WI38 (cell line): ENCODE data around the gene MSI2.

ENCODE experiments used
- H3K4me3 ChIP-seq: 2 replicates; pipeline ENCODE4 v1.5.1; 2011; ENCODE audit warnings: low read depth, mild to moderate bottlenecking, control low read depth, low read length
- TF ChIP-seq, protein P1 (sequence below): IDR thresholded peaks from 2 replicates; pipeline ENCODE4 v1.5.1; 2012; ENCODE audit warnings: low read depth, mild to moderate bottlenecking, control low read depth, low read length

MSI2 gene

DNA sequence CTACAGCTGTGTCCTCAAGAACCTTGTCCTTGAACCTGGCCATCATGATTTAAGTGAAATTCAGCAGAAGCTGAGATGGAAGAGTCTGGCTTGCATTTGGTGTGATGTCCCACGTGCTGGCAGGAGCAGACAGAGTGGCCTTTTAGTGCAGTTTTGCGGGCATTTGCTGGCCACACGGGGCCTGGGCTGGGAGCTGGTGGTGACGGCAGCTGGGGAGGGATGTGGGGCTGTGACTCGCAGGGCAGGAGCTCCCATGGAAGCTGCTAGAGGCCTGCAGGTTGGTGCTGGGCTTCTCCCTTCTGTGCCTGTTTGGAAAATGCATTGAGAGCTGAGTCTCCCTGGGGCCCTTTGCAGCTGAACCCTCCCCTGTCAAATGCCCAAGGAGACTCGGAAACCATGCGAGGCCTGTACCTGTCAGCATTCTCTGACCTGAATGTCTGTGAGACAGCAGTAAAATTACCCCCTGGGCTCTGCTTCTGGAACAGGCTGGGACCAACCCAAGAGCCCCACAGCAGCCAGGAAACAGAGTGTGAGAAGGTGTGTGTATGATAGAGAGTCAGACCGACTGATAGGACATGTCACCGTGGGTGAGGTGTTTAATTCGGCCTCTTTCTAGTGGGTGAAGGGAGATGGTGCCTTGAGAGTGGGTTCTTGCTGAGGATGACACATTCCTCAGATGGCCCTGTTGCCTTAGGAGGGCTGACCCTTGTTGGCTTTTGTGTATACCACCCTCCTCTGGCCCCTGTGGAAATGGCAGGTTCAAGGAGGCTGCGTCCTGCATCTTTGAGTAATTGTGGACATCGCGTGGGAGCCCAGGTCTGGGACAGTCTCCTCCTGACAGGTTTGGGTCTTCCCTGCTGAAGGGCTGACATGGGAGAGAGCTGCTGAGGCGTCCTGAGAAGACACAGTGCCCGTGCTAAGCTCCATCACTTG lies 145.5 kb downstream of the MSI2 start:
- TF ChIP-seq, protein P1, sequence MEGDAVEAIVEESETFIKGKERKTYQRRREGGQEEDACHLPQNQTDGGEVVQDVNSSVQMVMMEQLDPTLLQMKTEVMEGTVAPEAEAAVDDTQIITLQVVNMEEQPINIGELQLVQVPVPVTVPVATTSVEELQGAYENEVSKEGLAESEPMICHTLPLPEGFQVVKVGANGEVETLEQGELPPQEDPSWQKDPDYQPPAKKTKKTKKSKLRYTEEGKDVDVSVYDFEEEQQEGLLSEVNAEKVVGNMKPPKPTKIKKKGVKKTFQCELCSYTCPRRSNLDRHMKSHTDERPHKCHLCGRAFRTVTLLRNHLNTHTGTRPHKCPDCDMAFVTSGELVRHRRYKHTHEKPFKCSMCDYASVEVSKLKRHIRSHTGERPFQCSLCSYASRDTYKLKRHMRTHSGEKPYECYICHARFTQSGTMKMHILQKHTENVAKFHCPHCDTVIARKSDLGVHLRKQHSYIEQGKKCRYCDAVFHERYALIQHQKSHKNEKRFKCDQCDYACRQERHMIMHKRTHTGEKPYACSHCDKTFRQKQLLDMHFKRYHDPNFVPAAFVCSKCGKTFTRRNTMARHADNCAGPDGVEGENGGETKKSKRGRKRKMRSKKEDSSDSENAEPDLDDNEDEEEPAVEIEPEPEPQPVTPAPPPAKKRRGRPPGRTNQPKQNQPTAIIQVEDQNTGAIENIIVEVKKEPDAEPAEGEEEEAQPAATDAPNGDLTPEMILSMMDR: no peak
- no peak overlapping the region for H3K4me3 ChIP-seq

GRCh38 chr17:57402681-57403180 lies 146.4 kb downstream of the MSI2 start:
- H3K4me3 ChIP-seq: no peak overlapping the region
- TF ChIP-seq, protein P1: no peak

- TF ChIP-seq, protein P1: no peak
- no peak overlapping the region for H3K4me3 ChIP-seq
Measured at GRCh38 chr17:57403236-57403635, 146.9 kb downstream of the MSI2 start.

GRCh38 chr17:57404073-57404472 lies 147.8 kb downstream of the MSI2 start:
- H3K4me3 ChIP-seq: no peak overlapping the region
- TF ChIP-seq, protein P1: no peak

- TF ChIP-seq, protein P1: no peak
- no peak overlapping the region for H3K4me3 ChIP-seq
Measured at GRCh38 chr17:57404795-57405490, 148.6 kb downstream of the MSI2 start.

DNA sequence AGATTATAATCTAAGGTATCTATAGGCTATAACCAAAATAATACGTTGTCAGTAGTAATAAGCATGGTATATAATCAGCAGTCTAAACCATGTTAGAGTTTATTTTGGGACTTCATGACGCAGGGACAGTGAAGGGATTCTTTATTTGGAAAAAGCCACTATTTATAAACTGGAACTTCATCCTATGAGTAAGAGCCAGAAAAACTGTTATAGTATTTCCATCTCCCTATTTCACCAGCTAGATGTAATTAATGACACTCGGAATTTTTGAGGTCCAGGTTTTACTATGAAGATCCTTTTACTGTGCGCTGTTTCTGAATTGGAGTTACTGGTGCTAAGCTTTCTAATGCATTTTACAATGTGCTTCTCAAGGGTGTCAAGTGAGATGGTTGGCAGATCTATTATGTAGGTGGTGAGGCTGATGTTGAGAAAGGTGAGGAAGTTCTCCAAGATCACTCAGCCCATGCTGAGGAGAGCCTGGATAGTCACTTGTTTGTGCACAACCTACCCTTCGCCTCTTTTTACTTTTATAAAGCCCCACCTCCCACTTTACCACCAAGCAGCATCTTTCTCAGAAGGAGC lies 149.3 kb downstream of the MSI2 start:
- no peak overlapping the region for H3K4me3 ChIP-seq

More for the DNA sequence above, 149.3 kb downstream of the MSI2 start:
- TF ChIP-seq, protein P1: no peak
